ENCODE data around the gene ALX4.

DNA sequence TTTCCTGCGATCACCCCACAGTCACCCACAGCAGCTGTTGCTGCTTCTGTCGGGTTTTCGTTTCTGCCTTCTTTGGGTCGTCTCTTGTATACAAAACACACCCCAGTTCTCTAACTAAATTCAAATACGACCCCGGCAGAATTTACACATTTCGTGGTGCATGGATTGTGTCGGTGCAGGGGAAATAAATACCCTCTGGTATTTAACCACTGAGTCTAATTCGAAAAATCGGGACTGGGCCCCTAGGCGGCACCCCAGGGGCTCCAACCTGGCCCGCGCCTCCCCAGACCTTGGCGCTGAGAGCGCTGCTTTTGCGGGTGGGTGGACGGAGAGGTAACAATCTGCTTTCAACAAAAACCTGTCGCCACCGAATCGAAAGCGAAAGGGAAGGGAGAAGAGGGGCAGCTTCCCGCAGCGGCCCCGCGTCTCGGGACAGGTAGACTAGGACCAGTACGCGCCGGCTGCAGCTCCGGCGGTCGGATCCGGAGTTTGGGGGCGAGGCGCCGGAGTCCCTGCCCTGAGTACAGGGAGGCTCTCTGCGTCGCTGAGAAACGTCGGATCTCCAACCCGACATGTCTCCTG, 4.4 kb downstream of the ALX4 start:
- TF ChIP-seq, protein P1, sequence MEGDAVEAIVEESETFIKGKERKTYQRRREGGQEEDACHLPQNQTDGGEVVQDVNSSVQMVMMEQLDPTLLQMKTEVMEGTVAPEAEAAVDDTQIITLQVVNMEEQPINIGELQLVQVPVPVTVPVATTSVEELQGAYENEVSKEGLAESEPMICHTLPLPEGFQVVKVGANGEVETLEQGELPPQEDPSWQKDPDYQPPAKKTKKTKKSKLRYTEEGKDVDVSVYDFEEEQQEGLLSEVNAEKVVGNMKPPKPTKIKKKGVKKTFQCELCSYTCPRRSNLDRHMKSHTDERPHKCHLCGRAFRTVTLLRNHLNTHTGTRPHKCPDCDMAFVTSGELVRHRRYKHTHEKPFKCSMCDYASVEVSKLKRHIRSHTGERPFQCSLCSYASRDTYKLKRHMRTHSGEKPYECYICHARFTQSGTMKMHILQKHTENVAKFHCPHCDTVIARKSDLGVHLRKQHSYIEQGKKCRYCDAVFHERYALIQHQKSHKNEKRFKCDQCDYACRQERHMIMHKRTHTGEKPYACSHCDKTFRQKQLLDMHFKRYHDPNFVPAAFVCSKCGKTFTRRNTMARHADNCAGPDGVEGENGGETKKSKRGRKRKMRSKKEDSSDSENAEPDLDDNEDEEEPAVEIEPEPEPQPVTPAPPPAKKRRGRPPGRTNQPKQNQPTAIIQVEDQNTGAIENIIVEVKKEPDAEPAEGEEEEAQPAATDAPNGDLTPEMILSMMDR (IDR thresholded peaks at IDR 0.05), result no peak
- TF ChIP-seq EZH2 (IDR thresholded peaks at IDR 0.05; ENCODE audit: borderline replicate concordance, insufficient read depth, low read depth, low read length, poor library complexity, severe bottlenecking), result peak; percentile 81
